Uterus (tissue), 4 donors: ENCODE data around the gene CHIC2. TPM values are rescaled to one million over a fixed set of nuclear protein-coding genes. Genes with fewer than 3 reads are reported as not detected.

Experiments
- DNase-seq, 2 donors: peaks; one replicate each; pipeline ENCODE4 v3.0.0-alpha.2; 2019 to 2020
- H3K27ac ChIP-seq, 2 donors: fragments of 200-600 bp; sonication (generic); 1 replicate in 1 of 2; 2 replicates in 1 of 2; pipeline ENCODE4 v1.5.1; 2016 to 2018
- H3K27me3 ChIP-seq, 2 donors: fragments of 200-600 bp; sonication (generic); one replicate each; pipeline ENCODE4 v1.5.1; 2018 to 2019; ENCODE audit warnings: control low read depth in 1 of 2
- H3K36me3 ChIP-seq, 2 donors: fragments of 200-600 bp; sonication (generic); one replicate each; pipeline ENCODE4 v1.5.1; 2019; ENCODE audit warnings: control low read depth in 1 of 2
- H3K4me1 ChIP-seq, 2 donors: fragments of 200-600 bp; sonication (generic); one replicate each; pipeline ENCODE4 v1.5.1; 2018 to 2019; ENCODE audit warnings: control low read depth in 1 of 2
- H3K4me3 ChIP-seq, 2 donors: fragments of 200-600 bp; sonication (generic); 1 replicate in 1 of 2; 2 replicates in 1 of 2; pipeline ENCODE4 v1.5.1; 2018 to 2019; ENCODE audit warnings: mild to moderate bottlenecking in 1 of 2
- H3K9me3 ChIP-seq, 2 donors: fragments of 200-600 bp; sonication (generic); one replicate each; pipeline ENCODE4 v1.5.1; 2019; ENCODE audit warnings: control low read depth in 1 of 2
- CTCF ChIP-seq, 4 experiments: fragments of 200-600 bp in 2 of 4; fragments of 450-650 bp in 2 of 4; sonication (generic) in 2 of 4; IDR thresholded peaks; one replicate each; pipeline ENCODE4 v1.5.1; 2016 to 2019; ENCODE audit warnings: antibody characterized with exemption in 4 of 4, mild to moderate bottlenecking in 2 of 4, moderate library complexity in 1 of 4
- POLR2A ChIP-seq, 2 donors: fragments of 450-650 bp; IDR thresholded peaks; one replicate each; pipeline ENCODE4 v1.6.1; 2016; ENCODE audit warnings: antibody characterized with exemption in 2 of 2, mild to moderate bottlenecking in 1 of 2, moderate library complexity in 1 of 2
- intact Hi-C: fragments of 100-400 bp; cut with DNase I; formaldehyde crosslinking; loops from one replicate; pipeline ENCODE4 v1.15.1; 2023; ENCODE audit warnings: low total_unique reads
- total RNA-seq, 4 donors: library from RNA; depleted of rRNA in 3 of 4; stranded (reverse); fragments of >200 nt in 3 of 4; gene quantifications; one replicate each; pipeline versions ENCODE4 v1.1.0 to v1.2.4, GENCODE V29; 2014 to 2023
- donor health status: DM: yes; HTN: yes; CAD: no.

CHIC2 gene
- total RNA-seq, 4 donors from 2014 or later, result 26.0 to 80.2 (median 52.8) TPM

- Histone ChIP-seq H3K36me3 (no peaks in the 10 kb centered on the region), H3K27me3 (no peaks in the 10 kb centered on the region), H3K4me3 (no peak overlapping the region), H3K9me3 (no peaks in the 10 kb centered on the region), H3K27ac (peak overlapping the region; percentile 68 to 92), H3K4me1 (peaks cover 0 to 3% of the 10 kb centered on the region in 2 donors)
- TF ChIP-seq POLR2A (IDR thresholded peaks at IDR 0.05), result no peak
- no peak for TF ChIP-seq CTCF (IDR thresholded peaks at IDR 0.05)
- DNase-seq, result peak; percentile 36 to 60
- intact Hi-C loops, result no loop called here
These were observed 2.8 kb upstream of the CHIC2 start for GRCh38 chr4:54067166-54067565.

DNA sequence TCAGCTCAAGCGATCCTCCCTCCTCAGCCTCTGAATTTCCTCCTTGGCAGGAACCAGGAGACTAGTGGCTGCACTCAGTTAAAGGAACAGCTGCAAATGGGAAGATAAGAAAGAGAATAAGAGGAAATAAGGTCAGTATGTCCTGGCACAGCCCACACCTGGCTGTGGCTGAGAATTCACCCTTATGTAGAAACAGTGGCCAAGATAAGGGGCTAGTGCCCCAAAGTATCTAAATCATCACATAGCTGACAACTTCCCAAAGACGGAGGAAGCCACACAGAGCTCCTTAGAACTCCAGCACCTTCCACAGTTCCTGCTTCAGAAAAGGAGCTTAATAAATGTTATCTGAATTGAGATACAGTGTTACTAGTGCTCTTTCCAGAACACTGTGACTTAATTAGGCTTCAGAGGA lies 2.3 kb upstream of the CHIC2 start:
- H3K9me3 ChIP-seq, result no peaks in the 10 kb centered on the region
- intact Hi-C loops, result no loop called here
- H3K4me1 ChIP-seq, result peaks cover 0 to 3% of the 10 kb centered on the region in 2 donors
- DNase-seq, result no peak
- H3K27ac ChIP-seq, result peak overlapping the region; percentile 68 to 92
- no peak overlapping the region for H3K4me3 ChIP-seq
- no peak for TF ChIP-seq POLR2A (IDR thresholded peaks at IDR 0.05)
- H3K27me3 ChIP-seq, result no peaks in the 10 kb centered on the region
- H3K36me3 ChIP-seq, result no peaks in the 10 kb centered on the region

GRCh38 chr4:54066088-54066415 lies 1.6 kb upstream of the CHIC2 start:
- Histone ChIP-seq H3K27me3 (no peaks in the 10 kb centered on the region), H3K36me3 (no peaks in the 10 kb centered on the region), H3K9me3 (no peaks in the 10 kb centered on the region), H3K27ac (peak overlapping the region; percentile 92 to 95), H3K4me3 (no peak overlapping the region), H3K4me1 (peaks cover 0 to 3% of the 10 kb centered on the region in 2 donors)
- no peak for DNase-seq
- no peak for TF ChIP-seq CTCF (IDR thresholded peaks at IDR 0.05)
- no peak for TF ChIP-seq POLR2A (IDR thresholded peaks at IDR 0.05)
- intact Hi-C loops, result no loop called here

GRCh38 chr4:54065282-54066087 lies 1.1 kb upstream of the CHIC2 start:
- intact Hi-C loops, result no loop called here
- peak overlapping the region; percentile 99 to 100 for H3K4me3 ChIP-seq

GRCh38 chr4:54063737-54064316 lies 578 bp downstream of the CHIC2 start:
- H3K4me1 ChIP-seq, result peaks cover 0 to 3% of the 10 kb centered on the region in 2 donors
- TF ChIP-seq CTCF (IDR thresholded peaks at IDR 0.05) (no peak), POLR2A (IDR thresholded peaks at IDR 0.05) (no peak)
- no peaks in the 10 kb centered on the region for H3K36me3 ChIP-seq
- no peaks in the 10 kb centered on the region for H3K9me3 ChIP-seq
- H3K27me3 ChIP-seq, result no peaks in the 10 kb centered on the region
- intact Hi-C loops, result no loop called here
- H3K4me3 ChIP-seq, result peak overlapping the region; percentile 99 to 100
- DNase-seq, result peak; percentile 29 to 39
- peak overlapping the region; percentile 92 to 95 for H3K27ac ChIP-seq

More at GRCh38 chr4:54065282-54066087, 1.1 kb upstream of the CHIC2 start:
- Histone ChIP-seq H3K36me3 (no peaks in the 10 kb centered on the region), H3K27me3 (no peaks in the 10 kb centered on the region), H3K4me1 (peaks cover 0 to 3% of the 10 kb centered on the region in 2 donors), H3K27ac (peak overlapping the region; percentile 92 to 95), H3K9me3 (no peaks in the 10 kb centered on the region)
- no peak for DNase-seq
- no peak for TF ChIP-seq CTCF (IDR thresholded peaks at IDR 0.05)
- TF ChIP-seq POLR2A (IDR thresholded peaks at IDR 0.05), result no peak
